Stimulated activated naive CD8-positive, alpha-beta T cell treated with anti-CD3 and anti-CD28 coated beads, Interleukin-15, Interleukin-2, amounts not matched to agents 100 U/mL and 50 U/mL, for 24 hours (primary cell): ENCODE data around the gene PKNOX2.

ENCODE experiments used
- ATAC-seq: fragments of 150-1000 bp; cut with Tn5 transposase; one replicate; pipeline ENCODE4 v1.10.0; 2021
- DNase-seq: peaks from one replicate; pipeline ENCODE4 v3.0.0; 2021

PKNOX2 gene

DNA sequence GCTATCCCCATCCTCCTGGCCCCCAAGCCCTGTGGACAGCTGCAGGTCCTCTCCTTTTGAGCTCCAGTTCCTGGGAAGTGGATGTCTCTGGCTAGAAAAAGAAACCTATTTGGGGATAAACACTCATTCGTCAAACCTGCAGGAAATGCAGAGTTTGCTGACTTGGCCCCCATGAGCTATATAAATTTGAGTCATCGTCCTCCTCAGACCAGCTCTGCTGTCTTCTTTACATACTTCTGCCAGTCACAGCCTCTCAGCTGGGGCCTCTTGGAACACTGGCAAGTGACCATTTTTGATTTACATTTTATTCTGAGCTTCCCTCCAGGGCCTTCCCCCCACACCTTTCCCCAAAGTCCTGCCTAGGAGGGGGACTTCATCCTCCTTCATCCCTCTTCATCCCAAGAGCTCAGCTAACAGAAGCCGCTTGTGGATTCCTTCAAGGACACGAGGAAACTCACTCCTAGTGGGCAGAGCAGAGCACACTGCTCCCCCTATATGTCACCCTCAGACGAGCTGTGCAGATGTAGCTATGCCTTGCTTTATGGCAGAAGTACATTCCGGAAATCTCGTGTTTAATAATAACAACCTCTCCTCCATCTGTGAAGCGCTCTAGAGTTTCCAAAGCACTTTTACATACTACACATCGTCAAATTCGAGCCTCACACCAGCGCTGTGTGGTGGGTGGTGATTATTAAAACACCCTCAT is 199.7 kb downstream of the PKNOX2 start:
- DNase-seq (no peak), ATAC-seq (no peak)

DNA sequence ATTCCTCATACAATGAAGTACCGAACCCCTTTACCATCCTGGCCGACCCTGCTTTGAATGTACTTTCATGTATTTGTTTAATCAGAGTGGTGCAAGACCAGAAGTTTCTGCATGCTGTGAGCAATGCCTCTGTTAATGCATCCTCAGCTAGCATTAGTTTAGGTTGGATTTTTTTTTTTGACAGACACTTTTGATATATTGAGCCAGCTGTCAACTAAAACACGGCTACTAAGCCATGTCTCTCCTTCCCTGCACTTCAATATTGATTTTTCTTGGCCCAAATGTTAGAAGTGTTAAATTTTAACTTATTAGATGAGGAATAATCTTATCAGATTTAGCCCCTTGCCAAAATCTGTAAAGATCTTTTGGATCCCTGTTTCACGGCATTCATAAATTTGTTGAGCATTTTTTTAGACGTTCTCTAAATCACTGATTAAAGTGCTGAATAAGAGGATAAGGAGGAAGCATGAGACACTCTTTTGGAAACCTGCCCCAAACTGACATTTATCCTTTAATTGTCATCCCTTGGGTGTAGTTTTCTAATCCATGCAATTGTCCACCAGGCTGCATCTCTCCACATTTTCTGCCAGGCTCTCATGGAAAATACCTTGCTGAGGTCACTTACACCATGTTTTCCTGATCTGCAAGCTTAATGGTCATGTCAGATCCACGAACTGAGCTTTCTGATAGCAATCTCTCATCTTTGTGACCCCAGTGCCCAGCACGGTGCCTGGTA is 200.8 kb downstream of the PKNOX2 start:
- DNase-seq: no peak
- ATAC-seq: no peak

DNA sequence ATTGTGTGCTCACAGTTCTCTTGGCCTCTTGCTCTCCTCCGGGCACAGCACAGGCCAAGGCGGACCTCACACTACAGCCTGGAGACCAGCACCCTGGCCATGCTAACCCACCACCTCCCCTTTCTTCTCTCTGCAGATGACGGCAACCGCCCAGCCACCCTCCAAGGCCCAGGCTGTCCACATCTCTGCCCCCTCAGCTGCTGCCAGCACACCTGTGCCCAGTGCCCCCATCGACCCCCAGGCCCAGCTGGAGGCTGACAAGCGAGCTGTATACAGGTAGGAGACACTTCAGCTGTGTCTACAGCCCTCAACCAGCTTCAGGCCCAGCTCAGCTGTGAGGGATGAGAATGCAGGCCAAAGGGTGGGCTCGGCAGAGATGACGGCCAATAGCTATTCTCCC is 203.2 kb downstream of the PKNOX2 start:
- DNase-seq (no peak), ATAC-seq (no peak)

DNA sequence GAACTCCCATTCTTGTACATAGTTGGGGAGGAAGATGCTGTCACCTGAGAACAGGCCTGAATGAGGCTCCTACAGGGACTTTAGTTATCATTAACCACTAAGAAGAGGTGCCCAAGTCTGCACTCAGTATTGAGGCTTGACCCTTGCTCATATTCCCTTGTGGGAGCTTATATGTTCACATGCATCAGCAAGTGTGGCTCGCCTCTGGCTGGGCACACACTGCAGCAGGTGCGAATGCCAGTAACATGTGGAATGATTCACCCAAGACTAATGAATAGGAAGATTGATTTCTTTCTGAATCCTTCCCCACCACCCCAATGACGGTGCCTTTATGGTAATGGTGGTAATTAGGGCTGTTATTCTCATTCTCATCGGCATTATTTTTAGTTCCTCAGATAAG is 204.2 kb downstream of the PKNOX2 start:
- no peak for ATAC-seq
- no peak for DNase-seq

DNA sequence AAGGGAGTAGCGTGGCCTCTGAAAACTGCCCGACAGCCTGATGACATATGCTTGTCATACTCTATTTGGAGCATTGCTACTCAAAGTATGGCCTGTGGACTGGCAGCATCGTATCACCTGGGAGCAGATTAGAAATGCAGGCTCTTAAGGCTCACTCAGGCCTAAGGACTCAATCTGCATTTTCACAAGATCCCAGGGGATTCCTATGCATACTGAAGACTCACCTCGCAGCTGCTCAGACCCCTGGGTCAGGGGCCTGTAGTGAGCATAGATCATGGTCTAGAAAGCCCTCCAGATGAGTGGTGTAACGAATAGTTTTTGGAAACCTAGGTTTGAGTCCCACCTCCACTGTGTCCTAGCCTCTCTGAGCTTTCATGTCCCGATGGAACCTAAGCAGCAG is 205.3 kb downstream of the PKNOX2 start:
- DNase-seq (no peak), ATAC-seq (no peak)

DNA sequence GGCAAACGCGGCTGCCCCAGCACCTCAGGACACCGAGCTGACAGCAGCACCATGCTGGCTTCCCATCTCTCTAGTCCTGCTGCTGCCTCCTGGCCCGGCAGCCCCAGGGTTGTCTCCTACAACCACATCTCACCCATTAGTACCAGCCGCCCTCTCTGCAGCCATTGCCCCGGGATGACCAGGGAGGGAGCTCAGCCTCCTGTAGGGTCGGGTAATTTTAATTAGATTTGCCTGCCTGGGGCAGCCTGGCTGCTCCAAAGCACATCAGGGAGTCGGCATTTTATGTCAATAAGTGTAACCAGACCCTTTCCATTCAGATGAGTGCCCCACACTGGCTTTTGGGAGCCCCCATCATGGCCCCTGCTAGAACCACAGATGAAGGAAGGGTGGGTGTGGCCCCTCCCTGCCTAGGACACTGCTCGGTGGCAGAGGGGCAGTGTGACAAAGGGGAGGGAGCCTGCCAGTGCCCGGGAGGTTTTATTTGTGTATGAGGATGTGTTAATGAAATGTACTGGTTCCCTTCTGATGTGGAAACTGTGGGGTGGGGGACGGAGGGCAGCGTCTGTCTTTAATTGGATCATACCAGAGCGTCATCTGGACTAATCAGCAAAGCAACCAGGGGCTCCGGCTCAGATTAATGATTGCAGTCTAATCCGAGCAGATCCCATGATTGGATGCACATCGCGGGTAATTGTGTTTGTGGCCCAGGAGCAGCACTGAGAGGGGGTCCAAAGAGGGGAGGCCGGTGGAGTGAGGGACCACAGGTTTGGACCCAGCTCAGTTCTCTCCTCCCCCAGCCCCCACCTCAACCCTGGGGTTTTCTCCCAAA is 206.2 kb downstream of the PKNOX2 start:
- no peak for ATAC-seq
- DNase-seq: no peak

DNA sequence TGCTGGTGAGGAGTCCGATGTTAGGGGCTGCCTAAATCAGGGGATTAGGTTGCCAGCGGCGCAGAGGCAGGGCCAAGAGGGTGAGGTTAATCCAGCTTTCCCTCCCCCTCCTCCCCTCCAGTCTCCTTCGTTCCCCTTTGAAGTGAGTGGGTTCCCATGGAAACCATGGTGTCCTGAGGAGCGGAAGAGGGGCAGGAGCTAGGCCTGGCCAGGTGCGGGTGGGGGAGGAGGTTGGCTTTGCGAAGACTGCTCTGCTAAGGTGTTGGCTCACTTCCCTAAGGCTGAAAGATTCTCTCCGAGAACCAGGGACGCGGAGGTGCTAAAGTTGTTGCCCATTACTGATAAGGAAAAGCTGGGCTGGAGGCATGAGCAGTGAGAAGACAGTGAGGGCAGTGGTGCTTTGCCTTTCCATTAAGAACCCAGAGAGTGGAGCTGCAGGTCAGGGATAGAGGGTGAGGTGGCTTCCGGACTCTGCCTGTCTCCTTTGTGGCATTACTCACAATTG is 206.9 kb downstream of the PKNOX2 start:
- no peak for DNase-seq
- ATAC-seq: no peak

DNA sequence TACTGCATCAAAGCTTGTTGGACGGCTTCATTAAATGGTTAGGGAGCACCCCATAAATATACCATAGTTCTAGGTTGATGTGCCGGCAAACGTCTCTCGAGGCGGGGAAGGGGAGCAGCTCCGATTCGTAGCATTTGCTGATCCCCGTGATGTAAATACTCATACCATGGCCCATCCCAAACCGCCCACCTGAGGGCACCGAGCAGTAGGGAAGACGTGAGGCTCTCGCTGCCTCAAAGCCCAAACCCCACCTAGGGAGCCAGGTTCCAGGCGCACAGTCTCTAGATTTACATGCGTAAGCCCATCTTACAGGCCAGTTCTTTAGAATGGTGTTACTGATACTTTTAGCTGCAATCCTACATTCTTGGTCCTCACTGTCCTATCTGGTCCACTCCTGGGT is 207.5 kb downstream of the PKNOX2 start:
- no peak for ATAC-seq
- DNase-seq: no peak

DNA sequence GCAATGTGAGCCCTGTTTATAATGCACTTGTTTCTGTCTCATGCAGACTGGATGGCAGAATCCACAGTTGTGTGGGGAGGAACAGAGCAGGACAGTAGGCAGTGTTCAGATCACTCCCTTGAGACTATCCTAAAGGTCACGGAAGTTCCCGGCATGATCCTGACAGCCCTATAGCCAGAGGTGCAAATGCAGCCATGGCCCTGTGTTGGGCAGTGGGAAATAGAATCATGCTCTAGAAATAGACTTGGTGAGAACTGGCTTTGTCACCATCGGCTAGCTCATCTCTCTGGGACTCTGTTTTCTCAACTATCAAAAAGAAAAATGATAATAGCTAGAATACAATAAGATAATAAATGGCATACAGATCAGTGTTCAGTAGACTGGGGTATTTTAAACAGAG is 208.4 kb downstream of the PKNOX2 start:
- no peak for ATAC-seq
- no peak for DNase-seq

DNA sequence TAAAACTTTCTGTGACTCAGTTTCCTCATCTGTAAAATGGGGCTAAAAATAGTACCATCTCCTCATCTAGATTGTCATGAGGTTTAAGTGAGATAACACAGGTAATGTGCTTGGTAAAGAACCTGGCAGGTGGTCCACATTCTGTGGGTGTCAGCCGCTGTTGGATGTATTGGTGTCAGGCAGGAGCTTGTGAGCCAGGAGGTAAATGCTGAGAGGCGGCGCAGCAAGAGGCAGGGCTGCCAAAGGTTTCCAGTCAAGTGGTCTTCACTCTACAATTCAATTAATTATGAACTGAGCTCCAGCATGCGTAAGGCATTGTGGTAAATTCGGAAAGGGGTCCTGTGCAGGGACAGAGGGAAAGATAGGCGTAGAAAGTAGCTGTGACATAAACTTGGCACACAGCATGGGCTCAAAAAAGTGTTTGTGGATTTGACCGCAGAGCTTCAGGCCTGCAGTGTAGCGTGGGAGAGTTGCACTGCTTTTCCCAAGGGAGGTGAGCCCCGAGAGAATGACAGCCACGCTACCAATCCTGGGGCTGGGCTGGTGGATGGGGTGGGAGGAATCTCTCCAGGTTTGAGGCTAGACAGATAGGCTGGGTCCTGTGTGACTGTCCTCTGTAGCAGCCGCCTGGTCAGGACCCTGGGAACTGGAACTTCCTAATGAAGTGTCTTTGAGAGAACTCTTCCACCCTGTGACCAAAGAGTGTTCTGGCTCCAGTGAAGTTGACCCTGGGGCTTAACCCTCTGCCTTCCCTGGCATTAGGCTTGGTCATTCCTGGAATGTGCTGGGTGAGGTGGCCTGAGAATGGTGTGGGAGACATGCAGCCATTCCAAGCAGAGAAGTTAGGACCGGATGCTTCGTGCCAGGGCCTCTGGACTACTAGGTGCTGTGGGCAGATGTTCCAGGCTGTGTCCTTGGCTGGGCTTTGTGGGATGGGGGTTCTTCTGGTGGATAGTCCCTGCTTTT is 209.2 kb downstream of the PKNOX2 start:
- ATAC-seq (no peak), DNase-seq (no peak)

DNA sequence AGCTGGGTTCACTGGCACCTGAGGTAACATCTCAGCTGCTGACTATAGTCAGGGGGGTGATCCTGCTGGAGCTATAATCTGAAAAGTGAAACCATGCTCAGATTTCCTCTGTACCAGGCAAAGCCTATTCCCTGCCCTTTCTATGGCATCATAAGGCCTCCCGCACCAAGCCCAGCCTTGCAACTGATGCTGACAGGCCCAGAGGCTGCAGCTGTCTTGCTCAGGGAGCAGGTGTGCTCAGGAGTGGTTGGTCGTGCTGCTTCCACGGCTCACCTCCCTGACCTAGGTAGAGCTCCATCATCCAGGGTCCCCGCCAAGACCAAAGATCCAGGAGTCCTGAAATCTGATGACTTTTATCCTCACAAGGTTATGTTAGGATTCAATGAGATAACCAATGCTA is 209.8 kb downstream of the PKNOX2 start:
- no peak for DNase-seq
- ATAC-seq: no peak

DNA sequence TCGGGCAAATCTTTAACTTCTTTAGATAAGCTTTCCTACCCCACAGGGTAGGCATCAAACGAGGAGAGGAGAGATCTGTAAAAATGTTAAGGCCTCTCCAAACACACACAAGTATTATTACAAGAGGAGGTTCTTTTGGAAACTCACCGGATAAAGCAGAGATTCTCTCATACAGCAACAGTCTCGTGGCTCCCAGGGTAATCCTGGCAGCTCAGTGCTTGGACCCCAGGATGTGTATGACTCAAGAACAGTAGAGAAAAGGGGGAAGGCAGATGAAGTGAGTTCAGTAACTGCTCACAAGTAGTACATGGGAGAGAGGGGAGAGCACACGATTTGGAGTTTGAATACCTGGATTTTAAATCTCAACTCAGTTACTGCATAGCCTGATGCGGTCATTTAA is 210.6 kb downstream of the PKNOX2 start:
- DNase-seq (no peak), ATAC-seq (no peak)

DNA sequence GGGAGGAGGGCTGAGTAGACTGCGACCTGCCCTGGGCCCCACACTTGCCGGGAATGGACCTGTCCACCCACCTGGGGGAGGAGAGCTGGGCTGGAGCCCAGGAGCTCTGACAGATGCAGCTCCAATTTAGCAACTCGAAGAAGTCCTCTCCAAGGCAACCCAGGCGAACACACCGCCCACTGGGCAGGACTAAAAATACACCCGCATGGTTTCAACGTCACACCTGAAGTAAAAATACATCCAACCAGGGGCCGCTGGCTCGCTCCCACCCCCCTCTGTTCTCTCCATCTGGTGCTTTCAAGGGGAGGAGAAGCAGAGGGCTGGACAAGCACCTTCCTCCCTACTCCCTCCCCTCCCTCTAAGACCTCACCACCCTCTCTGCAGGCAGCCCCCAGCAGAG is 211.6 kb downstream of the PKNOX2 start:
- DNase-seq (no peak), ATAC-seq (no peak)

DNA sequence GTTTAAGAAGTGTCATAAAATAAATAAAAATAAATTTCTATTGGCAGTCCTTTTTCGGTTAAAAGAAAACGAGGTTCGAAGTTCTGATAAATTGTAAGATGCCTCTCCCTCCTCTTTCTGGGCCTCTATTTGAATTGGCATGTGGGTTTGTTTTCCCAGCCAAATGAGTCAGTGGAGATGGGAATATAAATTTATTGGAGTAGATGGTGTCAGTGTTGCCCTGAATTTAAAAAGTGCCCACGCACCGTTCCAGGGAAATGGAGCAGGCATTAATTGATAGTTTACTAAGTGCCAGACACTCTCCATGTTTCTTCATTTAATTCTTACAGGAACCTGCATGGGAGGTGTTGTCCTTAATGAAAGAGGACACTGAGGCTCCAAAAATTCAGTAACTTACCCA is 212.3 kb downstream of the PKNOX2 start:
- no peak for ATAC-seq
- no peak for DNase-seq

DNA sequence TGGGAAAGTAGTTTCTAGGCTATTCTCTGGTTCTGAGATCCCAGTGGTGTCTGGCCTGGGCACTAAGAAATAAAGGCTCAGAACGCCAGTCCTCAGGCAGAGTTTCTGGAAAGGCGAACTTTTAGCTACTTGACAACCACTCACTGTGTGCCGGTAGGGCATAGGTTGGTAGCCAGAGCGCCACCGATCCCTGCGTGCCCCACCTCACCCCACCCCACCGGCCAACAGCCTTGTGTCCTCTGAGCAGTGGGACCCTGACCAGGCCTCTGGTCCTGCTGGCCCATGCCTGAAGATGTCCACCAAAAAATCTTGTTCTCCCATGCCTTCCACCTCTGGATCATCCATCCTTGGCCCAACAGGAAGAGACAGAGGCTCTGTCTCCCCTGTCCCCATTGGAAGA is 213.5 kb downstream of the PKNOX2 start:
- no peak for ATAC-seq

DNA sequence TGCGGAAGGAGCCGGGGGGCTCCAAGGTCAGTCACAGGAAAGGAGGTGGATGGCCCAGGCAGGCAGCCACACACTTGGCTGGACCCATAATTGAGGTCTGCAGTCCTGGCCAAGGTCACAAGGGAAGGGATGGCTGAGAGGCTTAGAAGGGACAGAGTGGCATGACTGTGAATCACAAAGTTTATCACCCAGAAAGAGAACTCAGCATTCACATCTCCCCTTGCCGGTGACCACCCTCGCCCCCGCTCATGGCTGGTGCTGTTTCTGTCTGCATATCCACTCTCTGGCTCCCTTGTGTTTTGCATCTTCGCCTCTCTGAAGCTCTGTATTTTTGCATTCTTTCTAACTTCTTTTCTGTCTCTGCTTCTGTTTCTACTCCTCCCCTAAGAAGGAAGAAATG is 214.0 kb downstream of the PKNOX2 start:
- DNase-seq (no peak), ATAC-seq (no peak)

More for the DNA sequence above, 213.5 kb downstream of the PKNOX2 start:
- DNase-seq: no peak

DNA sequence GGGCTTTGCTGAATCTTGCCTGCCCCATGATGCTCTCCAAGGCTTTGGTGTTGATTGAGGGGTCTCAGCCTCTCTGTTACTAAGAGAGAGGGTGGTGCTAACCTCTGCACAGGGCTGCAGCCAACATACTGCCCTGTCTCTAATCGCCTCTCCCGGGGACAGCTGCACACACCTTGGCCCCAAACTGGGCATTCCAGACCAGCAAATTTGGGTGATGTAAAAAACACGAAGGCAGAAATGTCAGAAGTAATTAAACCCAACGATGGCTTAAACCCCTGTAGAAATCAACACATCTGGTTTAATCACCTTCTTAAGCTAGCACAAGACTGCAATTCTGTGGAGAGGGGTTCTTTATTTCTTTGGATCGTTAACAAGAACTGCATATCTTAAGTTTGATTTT is 215.0 kb downstream of the PKNOX2 start:
- DNase-seq (no peak), ATAC-seq (no peak)

DNA sequence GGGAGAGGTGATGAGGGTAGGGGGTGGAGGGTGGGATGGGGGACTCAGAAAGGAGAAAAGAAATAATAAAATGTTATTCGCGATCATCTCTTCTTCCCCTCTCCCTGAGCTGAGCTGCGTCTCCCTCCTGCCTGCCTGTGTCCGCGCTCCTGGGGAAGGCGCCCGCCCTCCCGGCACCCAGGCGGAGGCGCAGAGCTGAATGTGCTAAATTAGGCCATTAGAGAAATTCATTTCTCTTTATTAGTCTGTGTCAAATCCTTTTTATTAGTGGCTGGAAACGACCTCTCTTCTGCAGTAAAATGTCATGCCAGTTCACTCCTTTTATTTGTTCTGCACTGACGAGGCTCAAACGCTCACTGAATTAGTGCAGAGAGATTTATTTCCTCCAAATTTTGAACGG is 215.4 kb downstream of the PKNOX2 start:
- DNase-seq (no peak), ATAC-seq (no peak)

DNA sequence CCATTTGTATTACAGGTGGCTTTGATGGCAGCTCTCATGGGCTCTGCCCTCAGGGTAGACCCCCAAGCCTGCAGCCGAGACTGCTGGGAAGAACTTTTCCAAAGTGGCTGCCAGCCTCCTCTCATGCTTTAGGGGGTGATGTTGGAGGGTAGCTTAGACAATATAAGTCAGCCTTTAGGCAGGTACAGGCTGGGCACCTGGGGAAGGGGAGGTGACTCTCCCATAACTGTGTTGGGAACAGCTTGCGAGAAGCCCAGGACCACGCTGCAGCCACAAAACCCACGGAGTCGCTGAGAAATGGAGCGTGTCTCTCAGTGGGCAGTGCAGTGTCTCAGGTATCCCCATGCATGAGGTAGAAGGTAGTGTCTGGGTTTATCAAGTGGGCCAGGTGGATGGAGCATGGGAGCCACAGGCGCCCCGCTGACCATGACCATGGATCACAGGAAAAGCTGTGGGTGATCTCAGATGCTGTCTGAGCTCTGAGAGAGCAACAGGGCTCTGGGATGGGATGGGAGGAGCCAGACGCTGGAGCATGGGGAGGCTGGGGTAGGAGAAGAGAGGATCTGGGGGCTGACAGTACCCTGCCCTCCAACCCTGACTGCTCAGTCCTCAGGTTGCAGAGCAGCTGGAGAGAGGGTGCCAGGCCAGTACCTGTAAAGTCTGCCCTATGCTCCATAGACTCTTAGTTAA is 216.3 kb downstream of the PKNOX2 start:
- DNase-seq: no peak
- no peak for ATAC-seq

DNA sequence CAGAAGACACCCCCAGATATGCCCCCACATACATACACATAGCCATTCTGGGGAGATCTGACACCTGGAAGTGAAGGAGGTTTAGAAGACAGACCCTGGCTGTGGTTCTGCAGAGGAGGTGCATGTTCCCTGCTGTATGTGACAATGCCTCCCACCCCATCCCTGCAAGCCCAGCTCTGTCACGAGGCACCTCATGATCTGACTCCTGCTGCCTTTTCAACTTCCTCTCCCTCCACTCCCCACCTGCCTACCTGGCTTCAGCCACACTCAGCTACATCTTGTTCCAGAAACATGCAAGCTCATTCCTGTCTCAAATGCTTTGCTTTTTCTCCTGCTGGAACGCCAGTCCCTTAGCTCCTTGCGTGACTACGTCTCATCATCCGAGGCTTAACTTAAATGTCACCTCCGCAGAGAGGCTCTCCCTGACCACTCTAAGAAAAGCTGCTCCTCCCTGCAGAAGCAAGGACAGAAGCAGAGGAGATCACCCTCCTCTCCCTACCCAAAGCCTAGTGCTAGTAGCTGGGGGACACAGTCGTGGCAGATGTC is 217.0 kb downstream of the PKNOX2 start:
- DNase-seq (no peak), ATAC-seq (no peak)

DNA sequence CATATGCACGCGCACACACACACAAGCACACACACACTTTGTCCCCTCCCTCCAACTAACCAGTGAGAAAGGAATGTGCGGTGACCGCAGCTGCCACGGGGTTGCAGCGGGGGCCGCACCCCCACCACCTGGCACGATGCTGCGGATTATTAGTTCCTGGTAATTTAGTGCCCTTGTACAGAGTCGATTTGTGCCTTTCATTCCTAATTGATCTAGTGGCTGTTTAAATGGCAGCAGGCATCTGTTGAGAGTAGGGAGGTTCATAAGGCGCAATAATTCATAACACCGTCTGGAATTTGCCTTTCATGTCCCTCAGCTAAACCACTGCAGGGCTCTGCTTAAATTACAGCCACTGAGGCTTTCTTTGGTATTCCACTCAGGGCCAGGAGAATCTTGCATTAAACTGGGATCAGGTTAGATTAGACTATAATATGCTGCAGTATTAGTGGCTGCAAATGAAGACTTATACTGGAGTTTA is 217.8 kb downstream of the PKNOX2 start:
- DNase-seq: no peak
- ATAC-seq: no peak
